NK-92 treated with Interleukin-12 subunit alpha and Interleukin-12 subunit beta, amount 100 ng/mL, for 24 hours (cell line): ENCODE measurements around the gene ZBTB18.
"Not testable (repeated sequence)": the region's sequence is repeated elsewhere in the genome, so short reads cannot be mapped to it uniquely, and the experiment has no call there.

Experiments
- DNase-seq: peaks from one replicate; lab custom pipeline; 2025; lab: John Stamatoyannopoulos, UW

The ZBTB18 gene

GRCh38 chr1:244041466-244042120 lies 9.5 kb upstream of the ZBTB18 start:
- no peak for DNase-seq

- DNase-seq: no peak
Measured at GRCh38 chr1:244042293-244042692, 8.8 kb upstream of the ZBTB18 start.

- no peak for DNase-seq
Measured at GRCh38 chr1:244044423-244044822, 6.7 kb upstream of the ZBTB18 start.

GRCh38 chr1:244046254-244046653 lies 4.8 kb upstream of the ZBTB18 start:
- DNase-seq: not testable (repeated sequence)

- no peak for DNase-seq
Measured at GRCh38 chr1:244046907-244047611, 4.0 kb upstream of the ZBTB18 start.

- no peak for DNase-seq
Measured at GRCh38 chr1:244047621-244048255, 3.3 kb upstream of the ZBTB18 start.

- DNase-seq: peak; percentile 97
Measured at GRCh38 chr1:244048256-244049161, 2.6 kb upstream of the ZBTB18 start.

GRCh38 chr1:244049162-244050013 lies 1.7 kb upstream of the ZBTB18 start:
- DNase-seq: no peak

GRCh38 chr1:244050014-244050834 lies 859 bp upstream of the ZBTB18 start:
- no peak for DNase-seq

- DNase-seq: no peak
Measured at GRCh38 chr1:244052016-244052727, 1.1 kb downstream of the ZBTB18 start.

- DNase-seq: no peak
Measured at GRCh38 chr1:244052728-244053312, 1.7 kb downstream of the ZBTB18 start.

- DNase-seq: no peak
Measured at GRCh38 chr1:244053831-244054230, 2.7 kb downstream of the ZBTB18 start.

- DNase-seq: no peak
Measured at GRCh38 chr1:244054247-244054923, 3.3 kb downstream of the ZBTB18 start.

GRCh38 chr1:244054924-244055263 lies 3.8 kb downstream of the ZBTB18 start:
- DNase-seq: no peak

- DNase-seq: no peak
Measured at GRCh38 chr1:244056577-244056976, 5.5 kb downstream of the ZBTB18 start.

GRCh38 chr1:244057474-244058385 lies 6.6 kb downstream of the ZBTB18 start:
- no peak for DNase-seq

- no peak for DNase-seq
Measured at GRCh38 chr1:244060117-244060516, 9.0 kb downstream of the ZBTB18 start.

GRCh38 chr1:244060686-244061085 lies 9.6 kb downstream of the ZBTB18 start:
- DNase-seq: no peak
